Measurements from ENCODE around the gene ACACA.
A peak's percentile ranks its signal among the peaks of the same experiment; 100 is the strongest.
"Not testable (repeated sequence)": the region's sequence is repeated elsewhere in the genome, so short reads cannot be mapped to it uniquely, and the experiment has no call there.

The ACACA gene

DNA sequence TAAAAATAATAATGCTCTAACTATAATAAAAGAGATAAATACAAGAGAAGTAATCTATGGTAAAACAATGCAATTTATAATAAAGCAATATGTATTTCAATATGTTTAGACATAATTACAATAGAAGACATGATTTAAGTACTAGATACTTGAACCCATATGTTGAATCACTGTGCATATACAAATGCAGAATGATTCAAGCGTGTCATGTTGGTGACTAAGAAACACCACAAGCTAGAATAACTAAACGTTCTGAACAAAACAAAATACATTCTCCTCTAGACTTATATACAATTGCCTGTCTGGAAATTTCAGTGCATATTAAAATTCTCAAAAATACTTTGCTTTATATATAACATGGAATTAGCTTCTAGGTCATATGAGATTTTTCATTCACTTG is 11.2 kb upstream of the ACACA start:
- no peak for TF ChIP-seq ESRRG (CRISPR knock-in tag; IDR thresholded peaks at IDR 0.05)
- TF ChIP-seq ZFP3 (CRISPR knock-in tag; IDR thresholded peaks at IDR 0.05): no peak
- no peak for TF ChIP-seq ZNF8 (CRISPR knock-in tag; IDR thresholded peaks at IDR 0.05)
- TF ChIP-seq RARB (CRISPR knock-in tag; IDR thresholded peaks at IDR 0.05): no peak
- TF ChIP-seq ZC3H10 (CRISPR knock-in tag; IDR thresholded peaks at IDR 0.05): no peak
- TF ChIP-seq OSR1 (CRISPR knock-in tag; IDR thresholded peaks at IDR 0.05): no peak
- no peak for TF ChIP-seq GLIS3 (CRISPR knock-in tag; IDR thresholded peaks at IDR 0.05)
- no peak for TF ChIP-seq ZNF70 (CRISPR knock-in tag; IDR thresholded peaks at IDR 0.05)
- TF ChIP-seq PPARA (CRISPR knock-in tag; IDR thresholded peaks at IDR 0.05; ENCODE audit: borderline replicate concordance): no peak
- no peak for TF ChIP-seq ARNTL (CRISPR knock-in tag; IDR thresholded peaks at IDR 0.05; ENCODE audit: borderline replicate concordance, low read depth)
- no peak for TF ChIP-seq TCF4 (CRISPR knock-in tag; IDR thresholded peaks at IDR 0.05; ENCODE audit: borderline replicate concordance)
- TF ChIP-seq, protein P1, sequence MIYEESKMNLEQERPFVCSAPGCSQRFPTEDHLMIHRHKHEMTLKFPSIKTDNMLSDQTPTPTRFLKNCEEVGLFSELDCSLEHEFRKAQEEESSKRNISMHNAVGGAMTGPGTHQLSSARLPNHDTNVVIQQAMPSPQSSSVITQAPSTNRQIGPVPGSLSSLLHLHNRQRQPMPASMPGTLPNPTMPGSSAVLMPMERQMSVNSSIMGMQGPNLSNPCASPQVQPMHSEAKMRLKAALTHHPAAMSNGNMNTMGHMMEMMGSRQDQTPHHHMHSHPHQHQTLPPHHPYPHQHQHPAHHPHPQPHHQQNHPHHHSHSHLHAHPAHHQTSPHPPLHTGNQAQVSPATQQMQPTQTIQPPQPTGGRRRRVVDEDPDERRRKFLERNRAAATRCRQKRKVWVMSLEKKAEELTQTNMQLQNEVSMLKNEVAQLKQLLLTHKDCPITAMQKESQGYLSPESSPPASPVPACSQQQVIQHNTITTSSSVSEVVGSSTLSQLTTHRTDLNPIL (CRISPR knock-in tag; IDR thresholded peaks at IDR 0.05; ENCODE audit: low read depth): no peak
- TF ChIP-seq, protein P2, sequence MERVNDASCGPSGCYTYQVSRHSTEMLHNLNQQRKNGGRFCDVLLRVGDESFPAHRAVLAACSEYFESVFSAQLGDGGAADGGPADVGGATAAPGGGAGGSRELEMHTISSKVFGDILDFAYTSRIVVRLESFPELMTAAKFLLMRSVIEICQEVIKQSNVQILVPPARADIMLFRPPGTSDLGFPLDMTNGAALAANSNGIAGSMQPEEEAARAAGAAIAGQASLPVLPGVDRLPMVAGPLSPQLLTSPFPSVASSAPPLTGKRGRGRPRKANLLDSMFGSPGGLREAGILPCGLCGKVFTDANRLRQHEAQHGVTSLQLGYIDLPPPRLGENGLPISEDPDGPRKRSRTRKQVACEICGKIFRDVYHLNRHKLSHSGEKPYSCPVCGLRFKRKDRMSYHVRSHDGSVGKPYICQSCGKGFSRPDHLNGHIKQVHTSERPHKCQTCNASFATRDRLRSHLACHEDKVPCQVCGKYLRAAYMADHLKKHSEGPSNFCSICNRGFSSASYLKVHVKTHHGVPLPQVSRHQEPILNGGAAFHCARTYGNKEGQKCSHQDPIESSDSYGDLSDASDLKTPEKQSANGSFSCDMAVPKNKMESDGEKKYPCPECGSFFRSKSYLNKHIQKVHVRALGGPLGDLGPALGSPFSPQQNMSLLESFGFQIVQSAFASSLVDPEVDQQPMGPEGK (CRISPR knock-in tag; IDR thresholded peaks at IDR 0.05; ENCODE audit: borderline replicate concordance): no peak
- no peak for TF ChIP-seq SNAI2 (CRISPR knock-in tag; IDR thresholded peaks at IDR 0.05)
- TF ChIP-seq ZFP30 (CRISPR knock-in tag; IDR thresholded peaks at IDR 0.05): no peak
- TF ChIP-seq ZNF565 (CRISPR knock-in tag; conservative IDR thresholded peaks at IDR 0.05; ENCODE audit: low read depth): no peak
- no peak for TF ChIP-seq CSDC2 (CRISPR knock-in tag; IDR thresholded peaks at IDR 0.05)
- no peak for ATAC-seq

DNA sequence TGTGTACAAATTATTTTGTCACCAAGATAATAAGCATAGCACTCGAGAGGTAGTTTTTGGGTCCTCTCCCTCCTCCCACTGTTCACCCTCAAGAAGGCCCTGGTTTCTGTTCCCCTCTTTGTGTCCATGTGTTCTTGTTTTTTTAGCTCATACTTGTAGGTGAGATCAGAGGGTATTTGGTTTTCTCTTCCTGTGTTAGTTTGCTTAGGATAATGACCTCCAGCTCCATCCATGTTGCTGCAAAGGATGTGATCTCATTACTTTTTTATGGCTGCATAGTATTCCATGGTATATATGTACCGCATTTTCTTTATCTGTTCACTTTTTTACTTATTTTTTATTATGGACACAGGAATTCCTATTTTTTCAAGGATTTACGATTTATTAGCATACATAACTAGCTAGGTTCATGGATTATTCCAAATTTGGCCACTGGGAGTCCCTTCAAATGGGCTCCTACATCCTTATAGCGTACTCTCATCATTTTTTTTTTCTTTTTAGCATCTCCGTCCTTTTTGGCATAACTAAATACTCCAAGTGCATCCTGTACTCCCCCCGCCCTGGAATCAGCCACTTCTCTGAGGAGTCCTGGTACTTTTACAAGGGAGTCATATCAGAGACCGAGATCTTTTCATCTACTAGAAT is 7.4 kb upstream of the ACACA start:
- 0 out of 3 replicates have a peak, but pooled peaks have one; percentile 41 for ATAC-seq
- TF ChIP-seq ZNF70 (CRISPR knock-in tag; IDR thresholded peaks at IDR 0.05) (peak; percentile 83), ZFP3 (CRISPR knock-in tag; IDR thresholded peaks at IDR 0.05) (no peak), ESRRG (CRISPR knock-in tag; IDR thresholded peaks at IDR 0.05) (no peak), CSDC2 (CRISPR knock-in tag; IDR thresholded peaks at IDR 0.05) (no peak), ZC3H10 (CRISPR knock-in tag; IDR thresholded peaks at IDR 0.05) (no peak), ZNF8 (CRISPR knock-in tag; IDR thresholded peaks at IDR 0.05) (peak; percentile 85)

DNA sequence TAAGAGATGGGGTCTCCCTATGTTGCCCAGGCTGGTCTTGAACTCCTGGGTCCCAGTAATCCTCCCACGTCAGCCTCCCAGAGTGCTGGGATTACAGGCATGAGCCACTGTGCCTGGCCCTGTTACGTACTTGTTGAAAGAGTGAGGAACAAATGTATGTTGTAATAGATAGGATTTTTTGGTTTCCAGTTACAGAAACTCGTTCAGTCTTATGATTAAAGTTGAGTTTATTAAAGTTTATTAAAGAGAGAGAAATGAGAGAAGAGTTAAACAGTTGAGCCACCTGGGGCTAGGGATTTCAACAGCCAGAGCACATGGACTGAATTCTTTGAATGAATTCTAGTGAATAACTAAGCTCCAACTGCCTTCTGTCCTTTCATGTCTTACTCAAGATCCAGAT is 3.7 kb upstream of the ACACA start:
- TF ChIP-seq ZFP30 (CRISPR knock-in tag; IDR thresholded peaks at IDR 0.05): no peak
- TF ChIP-seq ZNF8 (CRISPR knock-in tag; IDR thresholded peaks at IDR 0.05): no peak
- no peak for TF ChIP-seq OSR1 (CRISPR knock-in tag; IDR thresholded peaks at IDR 0.05)
- TF ChIP-seq, protein P3, sequence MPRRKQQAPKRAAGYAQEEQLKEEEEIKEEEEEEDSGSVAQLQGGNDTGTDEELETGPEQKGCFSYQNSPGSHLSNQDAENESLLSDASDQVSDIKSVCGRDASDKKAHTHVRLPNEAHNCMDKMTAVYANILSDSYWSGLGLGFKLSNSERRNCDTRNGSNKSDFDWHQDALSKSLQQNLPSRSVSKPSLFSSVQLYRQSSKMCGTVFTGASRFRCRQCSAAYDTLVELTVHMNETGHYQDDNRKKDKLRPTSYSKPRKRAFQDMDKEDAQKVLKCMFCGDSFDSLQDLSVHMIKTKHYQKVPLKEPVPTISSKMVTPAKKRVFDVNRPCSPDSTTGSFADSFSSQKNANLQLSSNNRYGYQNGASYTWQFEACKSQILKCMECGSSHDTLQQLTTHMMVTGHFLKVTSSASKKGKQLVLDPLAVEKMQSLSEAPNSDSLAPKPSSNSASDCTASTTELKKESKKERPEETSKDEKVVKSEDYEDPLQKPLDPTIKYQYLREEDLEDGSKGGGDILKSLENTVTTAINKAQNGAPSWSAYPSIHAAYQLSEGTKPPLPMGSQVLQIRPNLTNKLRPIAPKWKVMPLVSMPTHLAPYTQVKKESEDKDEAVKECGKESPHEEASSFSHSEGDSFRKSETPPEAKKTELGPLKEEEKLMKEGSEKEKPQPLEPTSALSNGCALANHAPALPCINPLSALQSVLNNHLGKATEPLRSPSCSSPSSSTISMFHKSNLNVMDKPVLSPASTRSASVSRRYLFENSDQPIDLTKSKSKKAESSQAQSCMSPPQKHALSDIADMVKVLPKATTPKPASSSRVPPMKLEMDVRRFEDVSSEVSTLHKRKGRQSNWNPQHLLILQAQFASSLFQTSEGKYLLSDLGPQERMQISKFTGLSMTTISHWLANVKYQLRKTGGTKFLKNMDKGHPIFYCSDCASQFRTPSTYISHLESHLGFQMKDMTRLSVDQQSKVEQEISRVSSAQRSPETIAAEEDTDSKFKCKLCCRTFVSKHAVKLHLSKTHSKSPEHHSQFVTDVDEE (CRISPR knock-in tag; IDR thresholded peaks at IDR 0.05): no peak
- TF ChIP-seq, protein P4, sequence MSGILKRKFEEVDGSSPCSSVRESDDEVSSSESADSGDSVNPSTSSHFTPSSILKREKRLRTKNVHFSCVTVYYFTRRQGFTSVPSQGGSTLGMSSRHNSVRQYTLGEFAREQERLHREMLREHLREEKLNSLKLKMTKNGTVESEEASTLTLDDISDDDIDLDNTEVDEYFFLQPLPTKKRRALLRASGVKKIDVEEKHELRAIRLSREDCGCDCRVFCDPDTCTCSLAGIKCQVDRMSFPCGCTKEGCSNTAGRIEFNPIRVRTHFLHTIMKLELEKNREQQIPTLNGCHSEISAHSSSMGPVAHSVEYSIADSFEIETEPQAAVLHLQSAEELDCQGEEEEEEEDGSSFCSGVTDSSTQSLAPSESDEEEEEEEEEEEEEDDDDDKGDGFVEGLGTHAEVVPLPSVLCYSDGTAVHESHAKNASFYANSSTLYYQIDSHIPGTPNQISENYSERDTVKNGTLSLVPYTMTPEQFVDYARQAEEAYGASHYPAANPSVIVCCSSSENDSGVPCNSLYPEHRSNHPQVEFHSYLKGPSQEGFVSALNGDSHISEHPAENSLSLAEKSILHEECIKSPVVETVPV (CRISPR knock-in tag; IDR thresholded peaks at IDR 0.05): no peak
- no peak for TF ChIP-seq ISL1 (CRISPR knock-in tag; IDR thresholded peaks at IDR 0.05)
- TF ChIP-seq BACH2 (CRISPR knock-in tag; IDR thresholded peaks at IDR 0.05; ENCODE audit: borderline replicate concordance): no peak
- TF ChIP-seq ESRRG (CRISPR knock-in tag; IDR thresholded peaks at IDR 0.05): no peak
- ATAC-seq: no peak

DNA sequence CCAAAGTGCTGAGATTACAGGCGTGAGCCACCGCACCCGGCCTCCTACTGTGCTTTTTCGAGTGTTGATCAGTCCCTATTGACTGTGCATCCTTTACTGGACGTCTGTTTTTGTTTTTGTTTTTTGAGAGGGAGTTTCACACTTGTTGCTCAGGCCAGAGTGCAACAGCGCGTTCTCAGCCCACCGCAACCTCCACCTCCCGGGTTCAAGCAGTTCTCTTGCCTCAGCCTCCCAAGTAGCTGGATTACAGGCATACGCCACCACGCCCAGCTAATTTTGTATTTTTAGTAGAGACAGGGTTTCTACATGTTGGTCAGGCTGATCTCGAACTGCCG is 1.5 kb upstream of the ACACA start:
- ATAC-seq: not testable (repeated sequence)
